GM21529 (cell line): ENCODE data around the gene VIPR2.

ENCODE experiments used
- ATAC-seq: cut with Tn5 transposase; IDR thresholded peaks from one replicate; pipeline ENCODE4 v1.9.1; 2021; ENCODE audit not compliant: unreplicated experiment

The VIPR2 gene

GRCh38 chr7:159121476-159121875, 23.2 kb downstream of the VIPR2 start:
- ATAC-seq, result no peak

- ATAC-seq, result no peak
Observed at GRCh38 chr7:159121068-159121467, 23.6 kb downstream of the VIPR2 start.

- no peak for ATAC-seq
Observed at GRCh38 chr7:159120540-159120919, 24.1 kb downstream of the VIPR2 start.

GRCh38 chr7:159119851-159120539, 24.7 kb downstream of the VIPR2 start:
- ATAC-seq, result no peak

GRCh38 chr7:159119026-159119741, 25.5 kb downstream of the VIPR2 start:
- no peak for ATAC-seq

- ATAC-seq, result no peak
Observed at GRCh38 chr7:159118623-159119022, 26.0 kb downstream of the VIPR2 start.

- no peak for ATAC-seq
Observed at GRCh38 chr7:159118197-159118595, 26.5 kb downstream of the VIPR2 start.

GRCh38 chr7:159117366-159118196, 27.1 kb downstream of the VIPR2 start:
- ATAC-seq, result no peak

GRCh38 chr7:159116581-159117339, 27.9 kb downstream of the VIPR2 start:
- ATAC-seq, result no peak

- ATAC-seq, result no peak
Observed at GRCh38 chr7:159115601-159116501, 28.8 kb downstream of the VIPR2 start.

GRCh38 chr7:159114981-159115380, 29.7 kb downstream of the VIPR2 start:
- ATAC-seq, result no peak

- ATAC-seq, result no peak
Observed at GRCh38 chr7:159114096-159114495, 30.6 kb downstream of the VIPR2 start.

- no peak for ATAC-seq
Observed at GRCh38 chr7:159113056-159113455, 31.6 kb downstream of the VIPR2 start.

- ATAC-seq, result no peak
Observed at GRCh38 chr7:159112136-159113011, 32.3 kb downstream of the VIPR2 start.

- ATAC-seq, result no peak
Observed at GRCh38 chr7:159109653-159110035, 35.0 kb downstream of the VIPR2 start.

- ATAC-seq, result no peak
Observed at GRCh38 chr7:159108941-159109652, 35.6 kb downstream of the VIPR2 start.

- no peak for ATAC-seq
Observed at GRCh38 chr7:159108491-159108890, 36.2 kb downstream of the VIPR2 start.

- no peak for ATAC-seq
Observed at GRCh38 chr7:159107161-159107892, 37.3 kb downstream of the VIPR2 start.
